Breast epithelium (tissue), 3 donors: ENCODE results near the gene RRAGA.

ENCODE experiments used
- CTCF ChIP-seq, 3 donors: fragments of 450-650 bp; IDR thresholded peaks; one replicate each; pipeline ENCODE4 v1.5.1; 2016 to 2017; ENCODE audit warnings: antibody characterized with exemption in 3 of 3, mild to moderate bottlenecking in 3 of 3, moderate library complexity in 3 of 3
- POLR2A ChIP-seq: fragments of 450-650 bp; IDR thresholded peaks from one replicate; pipeline ENCODE4 v1.6.1; 2016; ENCODE audit warnings: antibody characterized with exemption, mild to moderate bottlenecking, moderate library complexity
- POLR2AphosphoS5 ChIP-seq, 3 donors: sonication (generic); formaldehyde crosslinking; IDR thresholded peaks; one replicate each; pipeline ENCODE4 v1.6.1; 2017; ENCODE audit warnings: antibody characterized with exemption in 3 of 3

GRCh38 chr9:19087106-19088000 is 38.1 kb downstream of the RRAGA start:
- TF ChIP-seq POLR2A (no peak), POLR2AphosphoS5 (IDR thresholded peaks at IDR 0.05) (no peak), CTCF (IDR thresholded peaks at IDR 0.05) (no peak)
